Measurements from ENCODE around the gene TUBAL3. TPM values are rescaled to one million over a fixed set of nuclear protein-coding genes. Genes with fewer than 3 reads are reported as not detected.

TUBAL3 gene
- total RNA-seq, 1 experiment from 2014 or later = not detected

DNA sequence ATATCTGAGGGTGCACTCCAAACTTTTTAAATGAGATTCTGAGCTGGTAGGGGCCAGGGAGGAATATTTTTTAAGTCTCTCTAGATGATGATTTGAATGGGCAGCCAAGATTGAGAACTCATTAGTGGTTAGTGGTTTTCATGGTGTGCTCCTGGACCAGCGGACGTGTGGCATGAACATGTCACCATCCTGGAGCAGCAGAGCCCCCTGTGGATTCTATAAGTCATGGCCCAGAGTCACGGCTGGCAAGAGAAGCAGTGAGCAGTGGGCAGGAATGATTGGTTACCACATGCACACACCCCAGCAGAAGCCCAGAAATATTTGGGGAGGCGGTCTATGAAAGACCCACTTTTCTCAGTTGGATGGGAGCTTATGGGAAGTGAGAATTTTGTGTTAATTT, 61.1 kb downstream of the TUBAL3 start:
- DNase-seq (ENCODE audit: low read depth) = peak; percentile 44

Other genes with a start within 250 kb of the TUBAL3 start
- gene AKR1C8, start 219.7 kb downstream of the TUBAL3 start, total RNA-seq (2014; rRNA removed; shearing (Covaris generic)) = not detected in 2 replicates
- gene AKR1C4, start 208.0 kb downstream of the TUBAL3 start, total RNA-seq (2014; rRNA removed; shearing (Covaris generic)) = not detected in 2 replicates
- not detected in 2 replicates for gene UCN3, start 39.9 kb downstream of the TUBAL3 start, total RNA-seq (2014; rRNA removed; shearing (Covaris generic))
- gene NET1, start 7.7 kb upstream of the TUBAL3 start, total RNA-seq (2014; rRNA removed; shearing (Covaris generic)) = 40.1 and 58.3 TPM in 2 replicates
- 1.4 TPM in 1 of 2 replicates, not detected in the other for gene CALML5, start 94.7 kb upstream of the TUBAL3 start, total RNA-seq (2014; rRNA removed; shearing (Covaris generic))
- gene CALML3, start 120.1 kb upstream of the TUBAL3 start, total RNA-seq (2014; rRNA removed; shearing (Covaris generic)) = not detected in 2 replicates